T47D (cell line): ENCODE results near the gene CCDC92.

ENCODE experiments used
- DNase-seq, 2 experiments: peaks; one replicate each; pipeline versions ENCODE4 v3.0.0 to v3.0.0-alpha.2; 2011 to 2012; ENCODE audit warnings: low read depth in 1 of 2, low spot score in 1 of 2
- JUND ChIP-seq: IDR thresholded peaks from 2 replicates; pipeline ENCODE4 v1.6.1; 2012; ENCODE audit warnings: low read depth
- in situ Hi-C: cut with HindIII; loops from 2 replicates; pipeline ENCODE4 v1.10.0; 2016; ENCODE audit warnings: low sequenced_read_pairs, low pct_unique_long_range_greater_than_20kb

CCDC92 gene

DNA sequence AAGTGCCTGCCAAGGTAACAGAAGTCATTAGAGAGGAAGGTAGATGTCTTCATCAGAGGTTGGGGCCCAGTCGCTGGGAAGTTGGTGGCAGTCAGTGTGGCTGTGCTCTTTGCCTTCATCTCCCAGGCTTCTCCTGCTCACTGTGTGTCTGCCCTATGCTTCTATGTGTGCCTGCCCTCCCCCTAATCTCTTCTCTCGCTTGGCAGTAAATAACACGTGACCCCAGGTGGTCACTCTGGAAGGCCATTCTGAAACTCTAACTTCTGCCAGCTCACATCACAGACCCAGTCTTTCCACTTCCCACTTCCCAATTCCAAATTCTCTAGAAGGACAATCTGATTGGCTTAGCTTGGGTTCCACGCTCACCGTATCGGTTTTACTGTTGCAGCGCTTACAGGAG, 9.6 kb upstream of the CCDC92 start:
- TF ChIP-seq JUND: no peak
- DNase-seq: no peak
- in situ Hi-C loops: no loop called here

DNA sequence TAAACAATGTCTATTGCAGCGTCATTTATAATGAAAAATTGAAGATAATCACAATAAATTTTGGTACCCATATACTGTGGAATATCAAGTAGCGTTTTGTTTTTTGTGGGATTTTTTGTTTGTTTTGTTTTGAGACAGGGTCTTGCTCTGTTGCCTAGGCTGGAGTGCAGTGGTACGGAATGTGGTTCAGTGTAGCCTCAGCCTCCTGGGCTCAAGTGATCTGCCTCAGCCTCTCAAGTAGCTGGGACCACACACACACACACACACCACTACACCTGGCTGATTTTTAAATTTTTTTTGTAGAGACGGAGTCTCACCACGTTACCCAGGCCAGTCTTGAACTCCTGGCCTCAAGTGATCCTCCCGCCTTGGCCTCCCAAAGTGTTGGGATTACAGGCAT, 6.9 kb upstream of the CCDC92 start:
- no peak for TF ChIP-seq JUND
- in situ Hi-C loops: no loop called here
- DNase-seq: no peak

DNA sequence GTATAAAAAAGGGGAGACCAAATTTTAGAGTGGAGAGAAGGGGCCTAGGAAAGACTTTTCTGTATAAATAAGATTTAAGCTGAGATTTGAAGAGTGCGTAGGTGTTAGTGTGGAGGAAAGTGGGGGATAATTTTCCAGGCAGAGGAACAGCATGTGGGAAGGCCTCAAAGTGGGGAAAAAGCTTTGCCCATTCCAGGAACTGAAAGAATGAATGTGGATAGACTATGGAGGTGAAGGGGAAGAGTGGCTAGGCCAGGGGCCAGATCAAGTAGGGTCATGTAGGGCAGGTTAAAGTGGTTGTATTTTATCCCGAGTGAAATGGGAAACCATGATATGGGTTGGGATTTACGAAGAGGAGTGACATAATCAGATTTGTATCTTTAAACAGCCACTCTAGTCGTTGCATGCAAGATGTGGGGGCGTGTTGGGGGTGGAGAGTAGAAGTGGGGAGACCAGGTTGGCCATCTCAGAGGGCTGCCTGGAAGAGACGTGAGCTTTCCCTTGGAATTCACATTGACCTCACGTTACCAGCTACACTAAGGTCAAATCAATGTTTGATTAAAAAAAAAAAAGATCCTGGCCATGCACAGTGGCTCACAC, 3.7 kb upstream of the CCDC92 start:
- no peak for TF ChIP-seq JUND
- in situ Hi-C loops: no loop called here
- no peak for DNase-seq

DNA sequence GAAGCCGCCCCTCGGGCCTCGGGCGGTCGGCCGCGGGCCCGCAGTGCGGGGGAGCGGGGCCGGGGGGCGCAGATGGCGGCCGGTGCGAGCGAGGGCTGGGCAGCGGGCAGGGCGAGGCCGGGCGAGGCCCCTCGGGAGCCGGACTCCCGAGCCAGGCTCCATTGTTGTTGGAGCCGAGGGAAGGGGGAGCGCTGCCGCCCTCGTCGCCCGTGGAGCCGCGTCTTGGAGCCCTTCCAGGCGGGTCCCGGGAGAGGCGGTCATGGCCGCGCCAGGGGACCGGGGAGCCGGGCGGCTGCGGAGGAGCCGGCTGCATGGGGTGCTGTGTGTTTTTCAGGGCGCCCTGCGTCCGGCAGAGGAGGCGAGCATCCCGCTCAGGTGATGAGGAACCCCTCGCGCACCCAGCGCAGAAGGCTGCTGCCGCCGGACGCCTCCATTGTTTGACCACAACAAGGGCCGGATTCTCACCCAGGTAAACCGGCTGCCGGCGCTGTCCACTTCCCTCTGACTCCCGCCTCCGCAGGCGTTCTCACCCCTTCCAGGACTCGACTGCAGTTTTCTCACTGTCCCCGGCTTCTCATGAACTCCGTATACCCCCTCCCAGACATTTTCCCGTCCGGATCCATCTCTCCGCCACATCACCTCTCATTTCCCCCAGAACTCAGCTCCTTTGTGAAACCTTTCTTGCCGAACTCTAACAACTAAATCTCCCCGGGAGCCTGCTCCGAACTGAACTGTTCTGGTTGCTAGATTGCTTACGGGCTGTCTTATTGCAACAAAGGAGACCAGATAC, 1.1 kb upstream of the CCDC92 start:
- DNase-seq: peak; percentile 45 to 63
- in situ Hi-C loops: no loop called here
- no peak for TF ChIP-seq JUND

DNA sequence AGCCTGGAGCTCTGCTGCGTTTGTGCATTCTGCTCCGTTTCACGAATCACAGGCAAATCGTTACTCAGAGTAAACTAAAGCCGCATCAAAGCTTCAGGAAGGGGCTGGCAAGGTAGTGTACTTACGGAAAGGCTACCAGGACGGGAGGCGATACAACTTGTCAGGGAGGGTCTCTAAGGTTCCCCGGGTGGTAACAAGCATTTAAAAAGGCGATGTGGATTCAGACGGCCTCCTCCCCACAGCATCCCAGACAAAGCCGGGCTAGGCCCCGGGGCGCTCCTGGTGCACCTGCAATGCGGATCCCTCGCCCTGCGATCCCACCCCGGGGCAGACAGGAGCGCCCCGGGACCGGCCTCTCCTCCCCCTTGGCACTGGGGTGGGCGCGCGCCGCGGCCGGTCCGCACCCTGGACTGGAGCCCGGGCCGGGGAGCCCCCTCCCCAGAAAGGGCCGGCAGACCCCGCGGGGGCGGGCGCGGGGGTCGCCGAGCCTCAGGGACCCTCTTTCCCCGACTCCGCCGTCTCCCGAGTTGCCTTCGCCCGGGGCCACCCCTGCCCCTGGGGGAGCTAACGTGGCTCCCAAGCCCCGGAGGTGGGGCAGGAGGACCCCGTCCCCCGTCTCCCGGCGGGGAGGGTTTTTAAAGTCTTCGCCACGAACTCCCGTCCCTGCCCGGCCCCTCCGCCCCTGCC, 718 bp downstream of the CCDC92 start:
- TF ChIP-seq JUND: no peak
- DNase-seq: peak in 1 of 2 experiments; percentile 60
- in situ Hi-C loops: no loop called here

DNA sequence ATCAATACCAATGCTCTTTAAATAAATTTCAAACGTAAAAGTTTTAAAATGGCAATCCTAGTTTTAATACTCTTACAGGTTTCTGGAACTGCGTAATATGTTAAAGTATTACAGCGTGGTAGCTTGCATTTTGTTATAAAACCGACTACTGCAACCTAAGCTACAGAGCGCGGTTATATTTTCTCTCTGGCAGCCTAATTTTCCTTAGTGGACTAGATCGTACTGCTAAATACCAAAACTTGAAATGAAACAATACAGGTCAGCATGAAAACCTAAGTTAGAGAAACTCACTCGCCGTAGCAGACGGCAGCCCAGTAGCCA, 1.2 kb downstream of the CCDC92 start:
- no peak for DNase-seq
- TF ChIP-seq JUND: no peak
- in situ Hi-C loops: no loop called here

DNA sequence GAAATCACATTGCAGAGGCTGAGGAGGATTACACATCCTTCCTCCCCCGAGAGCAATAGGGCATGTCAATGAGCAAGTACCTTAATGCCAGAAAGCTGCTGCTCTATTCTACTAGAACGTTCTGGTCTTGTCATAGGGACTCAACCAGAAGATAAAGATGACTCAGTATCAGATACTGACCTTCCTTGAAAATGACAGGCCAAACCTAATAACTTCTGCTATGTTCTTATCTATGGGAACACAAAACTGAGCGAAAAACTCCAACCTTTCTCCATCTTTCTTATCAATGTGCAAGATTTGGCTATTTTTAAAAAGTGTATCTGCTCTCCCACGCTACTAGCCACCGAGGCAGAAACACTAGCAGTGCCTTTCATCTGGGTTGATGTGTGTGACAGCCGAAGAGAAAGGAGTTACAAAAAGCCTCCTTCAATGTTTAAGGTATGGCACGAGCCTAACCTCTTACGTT, 5.5 kb downstream of the CCDC92 start:
- no peak for DNase-seq
- in situ Hi-C loops: no loop called here
- TF ChIP-seq JUND: no peak

DNA sequence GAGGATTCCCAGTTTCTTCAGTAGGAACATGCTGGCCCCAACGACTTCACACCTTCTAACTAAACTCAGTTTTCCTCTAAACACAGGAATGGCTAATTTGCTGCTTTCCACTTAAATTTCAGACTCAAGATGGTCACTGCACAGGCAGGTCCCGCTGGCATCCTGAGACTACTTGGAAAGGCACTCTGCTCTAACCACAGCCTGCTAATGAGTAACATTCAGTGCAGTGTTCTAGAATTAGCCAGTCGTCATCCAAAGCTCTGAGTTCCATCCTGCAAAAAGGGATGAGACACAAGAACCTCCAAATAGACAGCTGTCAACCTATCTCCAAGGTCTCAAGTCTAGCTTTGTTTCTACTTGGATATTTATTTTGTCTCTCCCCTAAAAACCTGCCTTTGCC, 6.0 kb downstream of the CCDC92 start:
- in situ Hi-C loops: no loop called here
- DNase-seq: no peak
- TF ChIP-seq JUND: no peak

DNA sequence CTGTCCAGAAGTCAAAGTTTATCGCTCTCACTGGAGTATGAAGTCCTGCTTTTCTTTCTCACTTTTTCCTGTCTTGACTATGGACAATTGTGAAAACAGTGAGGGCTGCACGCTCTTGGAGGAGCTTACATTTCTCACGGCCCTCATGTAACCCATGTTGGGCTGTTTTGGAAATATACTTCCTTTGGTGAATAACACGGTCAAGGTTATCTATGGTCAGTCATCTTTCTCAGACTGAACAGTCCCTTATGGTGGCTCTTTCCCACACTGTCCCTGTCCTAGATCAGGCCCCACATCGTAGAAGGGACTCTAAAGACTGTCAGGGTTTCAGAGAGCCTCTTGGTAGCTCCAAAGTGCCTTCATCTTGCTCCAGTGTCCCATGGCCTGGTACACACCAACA, 7.2 kb downstream of the CCDC92 start:
- TF ChIP-seq JUND: no peak
- in situ Hi-C loops: no loop called here
- no peak for DNase-seq

DNA sequence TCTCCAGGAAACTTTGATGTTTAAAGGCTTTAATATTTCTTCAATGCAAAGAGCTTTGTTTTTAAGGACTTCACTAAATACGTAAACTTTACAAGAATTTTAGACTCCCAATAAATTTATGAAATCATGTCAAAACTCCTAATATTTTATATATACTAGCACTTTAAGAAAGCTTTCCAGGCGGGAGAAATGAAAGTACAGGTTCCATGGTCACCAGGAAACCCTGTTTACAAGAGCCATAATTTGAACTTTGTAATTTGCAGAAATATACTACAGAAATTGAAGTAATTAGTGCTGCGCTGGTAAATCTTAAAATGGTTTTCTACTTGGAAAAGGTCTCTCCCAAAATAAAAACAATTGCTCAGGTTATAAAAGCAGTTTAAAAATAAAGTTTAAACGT, 8.8 kb downstream of the CCDC92 start:
- DNase-seq: no peak
- in situ Hi-C loops: no loop called here
- TF ChIP-seq JUND: no peak

DNA sequence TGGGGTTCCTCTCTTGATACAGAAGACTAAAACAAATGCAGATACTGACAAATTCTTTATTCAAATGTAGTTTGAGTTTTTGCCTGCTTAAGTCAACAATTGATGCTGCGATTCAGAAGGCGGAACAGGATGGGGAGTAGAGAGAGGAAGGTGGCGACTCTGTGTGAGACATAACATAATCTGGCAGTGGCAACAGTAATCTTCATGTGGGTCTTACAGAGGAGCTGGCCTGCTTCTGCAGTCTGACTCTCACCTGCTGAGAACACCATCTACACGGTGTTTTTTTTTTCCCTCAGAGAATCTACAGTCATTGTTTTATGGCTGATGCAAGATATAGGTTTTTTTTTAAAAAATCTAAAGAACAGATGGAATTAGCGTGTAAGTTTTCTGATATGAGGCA, 10.1 kb downstream of the CCDC92 start:
- in situ Hi-C loops: no loop called here
- DNase-seq: no peak
- no peak for TF ChIP-seq JUND

DNA sequence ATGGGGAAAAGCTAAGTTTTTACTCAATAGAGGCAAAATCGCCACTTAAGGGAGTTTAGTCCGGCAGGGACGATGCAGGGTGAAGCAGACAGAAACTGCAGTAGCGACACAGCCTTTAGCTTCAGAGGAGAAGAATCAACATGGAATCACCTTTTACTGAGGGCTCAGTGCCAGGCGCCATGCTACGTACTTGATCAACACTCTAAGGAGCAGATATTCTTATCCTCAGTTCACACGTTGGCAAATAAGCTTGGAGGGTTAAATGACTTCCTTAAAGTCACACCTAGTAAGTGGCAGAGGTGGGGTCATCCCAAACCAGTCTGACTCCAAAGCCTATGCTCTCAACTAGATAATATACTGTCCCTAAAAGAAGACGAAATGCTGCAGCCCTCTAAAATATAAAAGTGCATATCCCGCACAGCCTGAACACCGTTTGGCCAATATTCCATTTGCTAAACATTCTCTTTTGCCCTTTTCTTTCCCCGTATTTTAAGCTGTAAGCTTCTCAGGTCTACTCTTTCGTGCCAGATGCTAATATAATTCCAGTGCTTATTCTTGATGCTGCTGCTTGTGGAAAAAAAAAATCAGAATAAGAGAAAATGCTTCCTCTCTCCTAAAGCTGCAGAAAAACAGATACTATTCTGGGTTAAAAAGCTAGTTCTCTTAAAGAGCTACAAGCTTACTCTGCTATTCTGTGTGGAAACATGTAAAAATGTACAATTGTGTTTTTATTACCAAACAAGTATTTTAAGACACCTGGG, 10.9 kb downstream of the CCDC92 start:
- DNase-seq: no peak
- no peak for TF ChIP-seq JUND
- in situ Hi-C loops: no loop called here

DNA sequence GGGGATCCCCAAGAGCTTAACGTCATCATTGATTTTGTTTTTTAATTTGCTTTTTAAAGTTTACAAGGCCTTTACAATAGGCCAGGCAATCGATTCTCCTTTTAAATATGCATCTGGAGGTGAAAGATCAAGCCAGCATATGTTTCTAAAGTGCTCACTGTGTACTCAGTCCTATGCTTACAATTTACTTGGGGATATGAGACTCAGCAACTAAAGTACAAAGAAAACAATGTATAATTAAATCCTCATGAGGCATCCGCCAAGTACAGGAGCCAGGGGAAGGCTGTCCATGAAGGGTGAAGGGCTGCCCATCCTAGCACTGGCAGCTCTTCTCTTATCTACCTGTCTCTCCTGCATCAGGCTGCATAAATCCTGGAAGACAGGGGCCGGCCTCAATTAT, 11.8 kb downstream of the CCDC92 start:
- TF ChIP-seq JUND: no peak
- no peak for DNase-seq
- in situ Hi-C loops: no loop called here
